GM06990 (cell line): ENCODE data around the gene DPEP2.

ENCODE experiments used
- DNase-seq: peaks from one replicate; pipeline ENCODE4 v3.0.0-alpha.2; 2011; ENCODE audit not compliant: insufficient read length; ENCODE audit errors: extremely low read depth
- H3K27me3 ChIP-seq: replicated peaks from 2 replicates; pipeline ENCODE4 v1.6.0; 2011; ENCODE audit warnings: low read length; ENCODE audit not compliant: control insufficient read depth, insufficient read depth
- H3K36me3 ChIP-seq: 2 replicates; pipeline ENCODE4 v1.5.1; 2011; ENCODE audit warnings: low read length; ENCODE audit not compliant: control insufficient read depth, insufficient read depth
- H3K4me3 ChIP-seq: replicated peaks from 2 replicates; pipeline ENCODE4 v1.5.1; 2011; ENCODE audit warnings: low read depth, mild to moderate bottlenecking, control low read depth, low read length
- TF ChIP-seq, protein P1 (sequence below): IDR thresholded peaks from 2 replicates; pipeline ENCODE4 v1.5.1; 2011; ENCODE audit warnings: low read length, control low read depth, mild to moderate bottlenecking, inconsistent platforms; ENCODE audit not compliant: insufficient read depth, poor library complexity, severe bottlenecking

DPEP2 gene

DNA sequence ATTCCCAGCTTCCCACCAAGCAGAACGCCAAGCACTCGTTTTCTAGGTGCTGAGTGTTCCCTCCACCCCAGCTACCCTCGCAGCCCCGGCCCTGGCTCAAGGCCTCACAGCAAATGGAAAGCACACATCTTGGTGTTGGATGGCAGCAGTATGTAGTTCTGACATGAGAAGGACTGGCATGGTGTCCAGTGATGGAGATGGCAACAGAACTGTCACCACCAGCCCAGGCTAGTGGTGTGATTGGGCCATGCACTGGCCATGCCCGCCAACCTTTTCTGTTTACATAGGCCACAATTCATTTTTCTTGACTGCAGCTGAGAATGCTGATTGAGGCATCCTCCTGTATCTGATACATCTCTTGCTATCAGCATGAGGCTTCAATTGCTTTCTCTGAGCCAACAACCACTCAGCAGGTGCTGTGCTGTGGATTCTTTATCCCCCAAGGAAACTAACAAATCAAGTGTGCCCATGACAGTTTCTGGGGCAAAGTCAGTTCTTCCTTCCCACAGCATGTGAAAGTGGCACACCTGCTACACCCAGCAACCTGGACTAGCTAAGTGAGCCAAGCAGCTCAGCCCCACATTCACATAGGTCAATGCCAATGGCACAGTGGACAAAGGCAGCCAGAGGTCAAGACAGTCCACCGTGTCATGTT is 34.7 kb downstream of the DPEP2 start:
- H3K27me3 ChIP-seq: no peaks in the 10 kb centered on the region
- no peak for DNase-seq
- peaks cover 29% of the 10 kb centered on the region for H3K36me3 ChIP-seq
- TF ChIP-seq, protein P1, sequence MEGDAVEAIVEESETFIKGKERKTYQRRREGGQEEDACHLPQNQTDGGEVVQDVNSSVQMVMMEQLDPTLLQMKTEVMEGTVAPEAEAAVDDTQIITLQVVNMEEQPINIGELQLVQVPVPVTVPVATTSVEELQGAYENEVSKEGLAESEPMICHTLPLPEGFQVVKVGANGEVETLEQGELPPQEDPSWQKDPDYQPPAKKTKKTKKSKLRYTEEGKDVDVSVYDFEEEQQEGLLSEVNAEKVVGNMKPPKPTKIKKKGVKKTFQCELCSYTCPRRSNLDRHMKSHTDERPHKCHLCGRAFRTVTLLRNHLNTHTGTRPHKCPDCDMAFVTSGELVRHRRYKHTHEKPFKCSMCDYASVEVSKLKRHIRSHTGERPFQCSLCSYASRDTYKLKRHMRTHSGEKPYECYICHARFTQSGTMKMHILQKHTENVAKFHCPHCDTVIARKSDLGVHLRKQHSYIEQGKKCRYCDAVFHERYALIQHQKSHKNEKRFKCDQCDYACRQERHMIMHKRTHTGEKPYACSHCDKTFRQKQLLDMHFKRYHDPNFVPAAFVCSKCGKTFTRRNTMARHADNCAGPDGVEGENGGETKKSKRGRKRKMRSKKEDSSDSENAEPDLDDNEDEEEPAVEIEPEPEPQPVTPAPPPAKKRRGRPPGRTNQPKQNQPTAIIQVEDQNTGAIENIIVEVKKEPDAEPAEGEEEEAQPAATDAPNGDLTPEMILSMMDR: no peak
- no peak overlapping the region for H3K4me3 ChIP-seq

DNA sequence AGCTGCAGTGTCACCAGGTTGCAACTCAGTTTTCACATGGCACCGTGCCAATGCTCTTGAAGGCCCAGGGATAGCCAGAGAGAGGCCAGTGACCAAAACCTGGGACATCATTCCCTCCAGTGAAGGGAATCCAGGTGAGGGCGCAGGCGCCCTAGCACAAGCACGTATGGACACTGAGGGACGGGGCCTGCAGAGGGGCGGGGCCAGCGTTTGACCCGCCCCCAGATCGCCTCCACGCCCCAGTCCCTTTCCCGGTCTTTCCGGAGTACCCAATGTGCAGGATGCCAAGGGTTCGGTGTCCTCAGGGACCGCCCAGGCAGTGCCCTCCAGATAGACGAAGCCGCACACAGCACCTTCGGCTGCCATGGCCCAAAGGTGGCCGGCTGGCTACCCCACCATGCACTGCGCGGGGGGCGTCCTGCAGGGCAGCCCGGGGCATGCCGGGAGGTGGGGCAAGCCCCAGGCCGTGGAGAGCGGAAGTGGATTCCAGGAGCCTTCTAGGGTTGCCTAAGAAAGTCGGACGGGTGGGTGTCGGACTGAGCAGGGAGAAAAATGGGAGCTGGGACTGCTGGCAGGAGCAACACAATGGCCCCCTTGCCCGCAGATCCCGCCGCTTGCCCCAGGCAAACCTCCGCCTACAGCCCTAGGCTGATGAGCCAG is 35.5 kb downstream of the DPEP2 start:
- Histone ChIP-seq H3K4me3 (no peak overlapping the region), H3K27me3 (no peaks in the 10 kb centered on the region), H3K36me3 (peaks cover 35% of the 10 kb centered on the region)
- TF ChIP-seq, protein P1: no peak
- DNase-seq: no peak

DNA sequence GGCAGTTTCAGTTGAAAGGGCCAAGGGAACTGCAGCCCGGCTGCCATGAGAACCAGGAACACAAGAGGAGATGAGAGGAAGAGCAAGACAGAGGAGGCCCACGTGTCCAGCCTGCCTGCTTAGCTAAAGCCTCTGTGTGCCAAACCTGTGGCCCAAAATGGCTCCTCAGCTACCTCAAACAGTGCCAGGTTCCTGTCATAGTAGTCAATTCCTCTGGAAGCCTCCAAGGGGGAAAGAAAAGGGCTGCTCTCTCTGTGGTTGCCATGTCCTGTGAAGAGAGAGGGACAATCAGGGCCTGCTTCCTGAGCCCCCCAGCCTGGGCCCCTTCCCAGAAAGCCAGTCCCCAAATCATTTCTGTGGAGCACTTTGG is 36.0 kb downstream of the DPEP2 start:
- Histone ChIP-seq H3K4me3 (no peak overlapping the region), H3K27me3 (no peaks in the 10 kb centered on the region), H3K36me3 (peaks cover 39% of the 10 kb centered on the region)
- TF ChIP-seq, protein P1: no peak
- DNase-seq: no peak

DNA sequence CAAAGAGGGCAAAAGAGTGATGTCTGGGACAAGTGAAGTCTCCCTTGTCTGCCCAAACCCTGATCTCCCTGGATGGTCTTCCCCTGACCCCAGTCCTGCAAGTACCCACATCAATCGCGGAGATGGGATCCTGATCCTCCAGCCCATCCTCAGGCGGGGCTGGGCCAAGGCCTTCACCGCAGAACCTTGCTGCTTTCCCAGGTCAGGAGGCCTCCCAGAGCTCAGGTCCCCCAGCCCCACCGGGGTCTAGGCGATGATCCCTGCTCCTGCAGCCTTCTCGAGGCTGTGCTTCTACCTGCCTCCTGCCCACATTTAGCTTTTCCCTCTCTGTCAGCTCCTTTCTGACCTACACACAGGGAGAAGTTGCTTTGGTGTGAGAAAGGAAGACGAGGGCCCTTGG is 37.1 kb downstream of the DPEP2 start:
- Histone ChIP-seq H3K36me3 (peaks cover 45% of the 10 kb centered on the region), H3K27me3 (no peaks in the 10 kb centered on the region), H3K4me3 (no peak overlapping the region)
- TF ChIP-seq, protein P1: no peak
- no peak for DNase-seq

DNA sequence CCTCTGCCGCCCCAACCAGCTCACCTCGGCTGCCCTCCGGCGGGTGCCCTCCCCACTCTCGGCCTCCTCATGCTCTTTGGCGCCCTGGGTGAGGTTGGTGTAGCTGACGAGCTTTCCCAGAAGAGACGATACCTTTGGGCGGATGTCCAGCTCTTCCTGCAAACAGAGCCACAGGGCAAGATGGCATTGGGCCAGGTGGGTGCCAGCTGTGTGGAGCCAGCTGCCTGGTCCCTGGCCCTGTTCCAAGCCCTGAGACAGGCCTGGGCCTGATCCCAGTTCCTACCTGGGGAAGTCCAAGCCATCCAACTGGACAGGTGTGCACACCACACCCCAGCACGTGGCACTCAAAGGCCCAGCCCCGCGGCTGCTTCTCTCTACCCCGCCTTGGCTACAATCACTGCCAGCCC is 37.7 kb downstream of the DPEP2 start:
- peaks cover 45% of the 10 kb centered on the region for H3K36me3 ChIP-seq

More for the DNA sequence above, 37.7 kb downstream of the DPEP2 start:
- TF ChIP-seq, protein P1: no peak
- no peak for DNase-seq
- Histone ChIP-seq H3K4me3 (no peak overlapping the region), H3K27me3 (no peaks in the 10 kb centered on the region)
